GM21390 (cell line): Measurements from ENCODE around the gene GALNT17.
"Not testable (repeated sequence)": the region's sequence is repeated elsewhere in the genome, so short reads cannot be mapped to it uniquely, and the experiment has no call there.

ENCODE experiments used
- ATAC-seq: cut with Tn5 transposase; IDR thresholded peaks from one replicate; pipeline ENCODE4 v1.9.1; 2021; ENCODE audit not compliant: unreplicated experiment

GALNT17 gene

DNA sequence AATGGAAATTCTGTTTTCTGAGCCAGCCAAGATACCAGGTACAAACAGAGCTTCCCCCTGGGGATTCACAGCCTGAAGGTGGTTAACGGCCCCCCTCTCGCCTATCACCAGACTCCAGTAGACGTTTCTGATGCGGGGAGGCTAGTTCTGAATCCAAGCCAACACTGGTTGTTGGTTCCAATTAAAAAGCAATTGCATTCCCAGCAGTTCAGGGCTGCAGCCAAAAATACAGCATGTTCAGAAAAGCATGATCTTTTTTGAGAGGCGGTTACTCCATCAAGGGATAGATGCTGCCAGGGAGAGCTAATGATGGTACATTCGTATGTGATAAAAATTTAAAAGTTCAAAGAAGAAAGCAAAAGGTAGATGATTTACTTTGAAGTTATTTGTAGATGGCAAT is 481.0 kb downstream of the GALNT17 start:
- no peak for ATAC-seq

DNA sequence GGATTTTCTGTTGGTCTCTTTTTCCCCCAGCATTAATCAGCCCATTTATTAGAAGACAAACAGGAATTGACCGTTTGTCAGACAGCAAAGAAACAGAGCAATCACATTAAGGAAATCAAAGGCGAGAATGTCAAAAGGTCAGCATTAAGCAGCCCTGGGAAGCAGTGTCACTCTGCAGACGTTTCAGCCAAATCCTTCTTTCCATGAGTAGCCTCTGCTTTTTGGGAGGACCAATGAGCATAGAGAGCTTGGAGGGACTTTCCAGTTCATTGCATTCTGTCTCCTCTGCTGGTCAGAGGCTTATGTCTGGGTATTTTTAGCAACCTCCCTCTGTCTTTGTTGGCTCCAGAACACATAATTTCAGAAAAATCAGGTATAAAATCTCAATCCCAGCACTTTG is 481.4 kb downstream of the GALNT17 start:
- ATAC-seq, result no peak

DNA sequence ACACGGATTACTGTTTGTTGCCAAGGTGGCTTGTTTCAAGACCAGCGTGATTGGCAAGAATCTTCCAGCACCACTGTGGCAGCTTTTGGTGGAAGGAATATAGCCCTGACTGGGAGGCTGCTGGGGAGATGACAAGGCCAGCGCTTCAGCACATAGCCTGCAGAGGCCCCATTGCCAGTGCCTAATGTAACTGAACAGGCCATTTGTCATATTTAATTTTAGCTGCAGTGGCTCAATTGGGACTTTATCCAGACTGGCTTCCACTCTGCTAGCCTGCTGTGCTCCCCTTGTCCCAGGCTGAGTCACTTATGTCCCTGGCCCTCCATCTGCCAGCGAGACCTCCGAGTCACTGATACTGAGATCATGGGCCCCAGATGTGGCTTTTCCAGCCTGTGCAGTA is 483.1 kb downstream of the GALNT17 start:
- no peak for ATAC-seq

DNA sequence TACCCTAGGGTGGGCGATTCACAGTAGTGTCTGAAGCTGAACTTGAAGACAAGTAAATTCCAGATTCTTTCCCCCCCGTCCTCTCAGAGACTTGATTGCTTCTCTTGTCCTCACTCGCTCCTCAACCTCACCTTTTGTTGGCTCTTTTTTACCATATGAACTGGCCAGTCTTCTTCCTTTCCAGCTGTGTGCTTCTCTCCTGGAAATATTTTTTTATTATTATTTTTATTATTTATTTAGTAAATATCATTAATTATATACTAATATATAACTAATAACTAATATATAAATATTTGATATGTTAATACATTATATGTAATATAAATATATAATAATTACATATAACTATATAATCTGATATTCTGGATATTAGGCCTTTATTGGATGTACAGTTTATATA is 484.3 kb downstream of the GALNT17 start:
- ATAC-seq, result no peak

DNA sequence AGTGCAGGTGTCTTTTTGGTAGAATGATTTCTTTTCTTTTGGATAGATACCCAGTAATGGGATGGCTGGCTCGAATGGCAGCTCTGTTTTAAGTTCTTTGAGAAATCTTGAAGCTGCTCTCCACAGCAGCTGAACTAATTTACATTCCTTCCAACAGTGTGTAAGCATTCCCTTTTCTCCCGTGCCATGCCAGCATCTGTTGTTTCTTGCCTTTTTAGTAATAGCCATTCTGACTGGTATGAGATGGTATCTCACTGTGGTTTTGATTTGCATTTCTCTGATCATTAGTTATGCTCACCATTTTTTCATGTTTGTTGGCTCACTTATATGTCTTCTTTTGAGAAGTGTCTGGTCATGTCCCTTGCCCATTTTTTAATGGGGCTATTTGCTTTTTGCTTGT is 486.3 kb downstream of the GALNT17 start:
- no peak for ATAC-seq

DNA sequence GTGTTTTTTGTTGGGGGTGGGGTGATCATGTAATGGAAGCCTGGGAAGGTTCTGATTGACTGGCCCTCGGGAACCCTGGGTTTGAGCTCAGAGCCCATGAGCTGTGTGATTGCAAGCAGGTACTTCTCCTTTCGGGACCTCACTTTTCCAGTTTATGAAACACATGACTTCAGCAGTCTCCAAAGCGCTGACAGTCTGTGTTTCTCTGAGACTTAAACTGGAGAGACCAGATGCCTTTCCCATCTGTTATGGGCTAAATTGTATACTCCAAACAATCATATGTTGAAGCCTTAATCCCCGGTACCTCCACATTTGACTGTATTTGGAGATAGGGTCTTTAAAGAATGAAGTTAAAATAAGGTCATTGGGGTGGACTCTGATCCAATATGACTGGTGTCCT is 493.6 kb downstream of the GALNT17 start:
- ATAC-seq, result no peak

DNA sequence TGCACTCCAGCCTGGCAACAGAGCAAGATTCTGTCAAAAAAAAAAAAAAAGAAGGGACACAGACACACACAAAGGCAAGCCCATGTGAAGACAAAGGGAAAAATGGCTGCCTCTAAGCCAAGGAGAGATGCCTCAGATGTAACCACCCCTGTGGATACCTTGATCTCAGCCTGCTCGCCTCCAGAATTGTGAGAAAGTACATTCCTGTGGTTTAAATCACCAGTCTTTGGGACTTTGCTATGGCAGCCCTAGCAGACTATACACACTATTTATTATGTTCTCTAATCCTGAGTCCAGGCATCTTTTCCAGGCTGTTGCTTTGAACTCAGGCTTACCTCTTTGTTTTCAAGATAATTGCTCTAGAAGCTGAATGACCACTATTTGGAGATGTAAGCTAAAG is 494.3 kb downstream of the GALNT17 start:
- ATAC-seq, result no peak

DNA sequence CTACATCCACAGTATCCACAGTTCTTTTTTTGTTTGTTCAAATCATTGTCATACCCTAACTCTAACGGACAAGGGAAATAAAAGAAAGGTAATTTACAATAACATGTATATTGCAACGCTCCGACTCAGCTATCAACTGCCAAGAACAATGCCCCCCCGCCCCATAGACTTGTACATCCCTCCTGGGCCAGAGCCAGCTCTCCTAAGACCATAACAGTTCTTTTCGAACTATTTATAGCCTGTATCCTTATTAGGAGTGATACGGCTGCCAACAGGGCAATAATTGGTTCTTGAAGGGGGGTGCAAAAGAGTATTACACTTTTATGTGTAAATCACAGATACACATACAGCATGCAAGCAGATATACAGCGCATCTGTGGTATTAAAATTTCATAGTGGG is 495.7 kb downstream of the GALNT17 start:
- ATAC-seq, result no peak

DNA sequence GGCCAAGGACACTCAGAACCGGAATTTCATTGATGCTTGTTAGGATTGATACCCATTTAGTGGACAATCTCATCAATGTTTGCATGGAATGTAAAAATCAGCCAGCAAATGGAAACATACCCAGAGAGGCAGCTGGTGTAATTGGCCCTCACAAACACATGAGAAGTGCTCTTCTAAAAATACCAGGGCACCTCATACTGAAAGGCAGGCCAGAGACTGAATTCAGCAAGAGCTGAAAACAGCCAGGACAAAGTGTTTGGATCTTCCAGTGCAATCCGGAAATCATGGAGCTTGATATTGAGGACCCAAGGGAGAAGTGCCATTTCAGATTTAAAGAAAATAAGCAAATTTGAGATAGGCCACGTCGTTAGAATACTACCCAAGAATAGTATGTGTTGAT is 498.6 kb downstream of the GALNT17 start:
- ATAC-seq, result no peak

DNA sequence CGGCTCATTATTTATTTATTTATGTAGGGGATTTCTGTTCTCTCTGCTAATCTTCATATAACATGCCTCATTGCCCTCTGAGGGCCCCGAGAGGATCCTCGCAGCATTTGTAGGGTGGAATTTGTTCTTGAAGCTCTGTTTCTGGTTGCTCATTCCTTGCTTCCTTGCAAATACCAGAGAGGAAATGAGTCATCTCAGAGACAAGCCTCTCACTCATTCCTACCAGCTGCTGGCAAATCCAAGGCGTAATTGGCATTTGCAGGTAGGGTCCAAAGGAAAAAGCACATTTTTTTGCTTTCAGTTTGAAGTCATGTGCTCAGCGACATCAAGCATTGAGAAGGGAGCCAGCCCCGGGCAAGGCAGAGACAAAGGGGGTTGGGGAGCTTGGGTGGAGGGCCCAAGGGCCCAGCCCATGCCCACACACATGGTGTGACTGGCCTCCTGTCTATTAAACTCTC is 501.6 kb downstream of the GALNT17 start:
- no peak for ATAC-seq

DNA sequence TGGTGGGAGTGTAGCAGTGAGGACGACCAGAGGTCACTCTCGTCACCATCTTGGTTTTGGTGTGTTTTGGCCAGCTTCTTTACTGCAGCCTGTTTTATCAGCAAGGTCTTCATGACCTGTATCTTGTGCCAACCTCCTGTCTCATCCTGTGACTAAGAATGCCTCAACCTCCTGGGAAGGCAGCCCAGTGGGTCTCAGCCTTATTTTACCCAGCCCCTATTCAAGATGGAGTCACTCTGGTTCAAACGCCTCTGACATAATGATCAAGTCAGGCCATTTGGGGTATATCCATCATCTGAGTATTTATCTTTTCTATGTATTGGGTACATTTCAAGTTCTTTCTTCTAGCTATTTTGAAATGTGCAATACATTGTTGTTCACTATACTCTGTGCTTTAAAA is 503.9 kb downstream of the GALNT17 start:
- ATAC-seq, result not testable (repeated sequence)

DNA sequence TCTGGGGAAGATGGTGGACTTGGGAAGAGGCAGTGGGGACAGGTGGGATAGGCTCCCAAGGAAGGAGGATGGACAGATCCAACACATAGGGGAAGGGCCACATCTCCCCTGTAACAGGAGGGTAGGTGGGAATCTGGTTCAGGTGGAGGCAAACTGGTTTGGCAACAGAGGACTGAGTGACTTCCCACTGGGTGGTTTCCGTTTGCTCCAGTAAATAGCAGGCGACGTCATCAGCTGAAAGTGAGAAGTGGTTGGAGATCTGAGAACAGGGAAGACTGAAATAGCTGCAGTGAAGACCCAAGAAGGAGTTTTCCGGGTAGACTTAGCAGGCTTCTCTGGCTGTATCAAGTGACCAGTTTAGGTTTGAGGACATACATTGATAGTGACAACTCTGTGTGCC is 504.4 kb downstream of the GALNT17 start:
- no peak for ATAC-seq

DNA sequence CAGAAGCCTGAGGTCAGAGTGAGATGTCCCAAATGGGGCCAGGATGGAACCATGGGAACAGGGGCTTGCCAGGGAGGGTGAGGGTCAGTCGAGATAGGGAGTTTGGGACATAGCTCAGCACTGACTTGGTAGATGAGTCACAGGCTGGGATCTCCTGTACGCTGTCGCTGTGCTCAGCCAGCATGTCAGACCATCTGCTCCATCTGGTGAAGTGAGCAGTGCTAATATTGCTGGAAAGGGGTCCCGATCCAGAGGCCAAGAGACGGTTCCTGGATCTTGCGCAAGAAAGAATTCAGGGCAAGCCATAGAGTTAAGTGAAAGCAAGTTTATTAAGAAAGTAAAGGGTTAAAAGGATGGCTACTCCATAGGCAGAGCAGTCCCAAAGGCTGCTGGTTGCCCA is 505.6 kb downstream of the GALNT17 start:
- no peak for ATAC-seq

DNA sequence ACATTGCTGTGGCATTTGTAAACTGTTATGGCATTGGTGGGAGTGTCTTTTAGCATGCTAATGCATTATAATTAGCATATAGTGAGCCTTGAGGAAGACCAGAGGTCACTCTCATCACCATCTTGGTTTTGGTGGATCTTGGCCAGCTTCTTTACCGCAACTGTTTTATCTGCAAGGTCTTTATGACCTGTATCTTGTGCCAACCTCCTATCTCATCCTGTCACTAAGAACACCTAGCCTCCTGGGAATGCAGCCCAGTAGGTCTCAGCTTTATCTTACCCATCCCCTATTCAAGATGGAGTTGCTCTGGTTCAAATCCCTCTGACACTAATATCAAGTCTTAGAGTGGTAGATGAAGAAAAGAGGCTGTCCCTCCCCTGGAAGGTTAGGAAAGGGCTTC is 506.2 kb downstream of the GALNT17 start:
- ATAC-seq, result no peak

DNA sequence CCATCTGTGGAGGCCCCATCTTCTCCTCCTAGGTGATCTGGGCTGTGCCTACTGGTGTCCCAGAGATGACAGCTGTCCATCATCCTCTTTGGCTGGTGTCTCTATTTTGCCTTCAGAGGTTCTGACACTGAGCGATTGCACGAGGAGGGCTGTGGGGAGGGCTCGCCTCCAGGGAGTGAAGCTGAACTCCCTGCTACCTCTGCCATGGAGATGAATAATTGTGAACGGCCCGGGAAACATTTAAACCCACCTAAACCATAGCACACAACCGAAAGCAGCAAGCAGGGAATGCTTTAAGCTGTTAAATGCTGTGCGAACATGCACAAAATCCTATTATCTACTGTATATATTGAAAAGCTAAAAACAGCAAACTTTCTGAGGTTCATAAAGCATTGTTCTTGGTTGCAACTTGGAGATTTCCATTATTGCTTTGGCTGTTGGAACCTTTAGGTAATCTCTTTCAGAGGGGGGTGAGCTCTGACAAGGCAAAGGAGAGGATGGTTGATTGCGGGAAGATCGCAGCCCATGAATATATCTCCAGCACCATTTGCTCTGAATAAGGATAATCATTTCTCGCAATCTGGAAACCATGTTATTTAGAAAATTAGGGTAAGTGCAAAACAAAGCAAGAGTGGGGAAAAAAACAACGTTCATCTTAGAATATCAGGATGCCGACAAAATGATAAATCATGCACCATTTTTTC is 507.6 kb downstream of the GALNT17 start:
- ATAC-seq, result no peak

DNA sequence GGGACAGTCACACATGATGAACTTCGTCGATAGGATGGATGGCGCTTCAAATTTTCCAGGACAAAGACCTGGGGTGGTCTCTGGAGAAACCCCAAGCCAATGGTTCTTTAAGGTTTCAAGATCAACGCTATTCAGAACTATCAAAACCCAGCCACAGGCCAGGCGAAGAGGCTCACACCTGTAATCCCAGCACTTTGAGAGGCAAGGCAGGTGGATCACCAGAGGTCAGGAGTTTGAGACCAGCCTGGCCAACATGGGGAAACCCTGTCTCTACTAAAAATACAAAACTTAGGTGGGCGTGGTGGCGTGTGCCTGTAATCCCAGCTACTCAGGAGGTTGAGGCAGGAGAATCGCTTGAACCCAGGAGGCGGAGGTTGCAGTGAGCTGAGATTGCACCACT is 511.1 kb downstream of the GALNT17 start:
- not testable (repeated sequence) for ATAC-seq

DNA sequence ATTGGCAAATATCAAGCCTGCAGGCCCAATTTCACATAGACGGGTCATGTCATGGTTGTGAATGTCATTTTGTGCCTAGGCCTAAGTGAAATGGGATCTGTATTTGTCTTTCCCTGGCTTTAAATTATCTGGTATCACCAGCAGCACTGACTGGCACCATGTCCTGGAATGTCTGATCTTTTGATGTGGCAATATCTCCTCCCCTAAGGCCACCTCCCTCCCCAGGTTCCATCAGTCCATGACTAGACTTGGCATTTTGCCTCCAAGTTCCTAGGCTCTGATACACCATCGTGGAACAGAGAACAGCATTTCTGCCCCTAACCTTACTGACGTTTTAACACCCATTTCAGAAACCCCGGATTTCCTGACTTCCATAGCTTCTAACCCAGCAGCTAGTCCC is 513.9 kb downstream of the GALNT17 start:
- ATAC-seq, result no peak

DNA sequence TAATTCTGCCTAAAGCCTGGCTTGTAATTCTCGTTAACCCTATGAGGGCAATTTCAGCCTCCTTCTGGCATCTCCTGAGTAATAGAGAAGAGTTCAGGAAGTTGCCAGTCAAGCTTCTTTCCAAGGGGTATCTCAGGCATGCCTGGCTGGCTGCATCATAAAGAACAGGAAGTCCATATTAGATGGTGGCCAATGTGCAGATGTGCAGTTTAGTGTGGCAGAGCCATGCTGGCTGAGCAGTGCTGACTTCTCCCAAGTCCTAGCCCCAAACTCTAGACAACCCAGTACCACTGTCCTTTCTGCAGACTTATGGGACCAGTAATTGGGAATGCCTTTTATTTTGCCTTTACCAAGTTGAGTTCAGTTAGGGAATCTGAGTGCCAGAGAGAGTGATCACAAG is 517.9 kb downstream of the GALNT17 start:
- ATAC-seq, result no peak

DNA sequence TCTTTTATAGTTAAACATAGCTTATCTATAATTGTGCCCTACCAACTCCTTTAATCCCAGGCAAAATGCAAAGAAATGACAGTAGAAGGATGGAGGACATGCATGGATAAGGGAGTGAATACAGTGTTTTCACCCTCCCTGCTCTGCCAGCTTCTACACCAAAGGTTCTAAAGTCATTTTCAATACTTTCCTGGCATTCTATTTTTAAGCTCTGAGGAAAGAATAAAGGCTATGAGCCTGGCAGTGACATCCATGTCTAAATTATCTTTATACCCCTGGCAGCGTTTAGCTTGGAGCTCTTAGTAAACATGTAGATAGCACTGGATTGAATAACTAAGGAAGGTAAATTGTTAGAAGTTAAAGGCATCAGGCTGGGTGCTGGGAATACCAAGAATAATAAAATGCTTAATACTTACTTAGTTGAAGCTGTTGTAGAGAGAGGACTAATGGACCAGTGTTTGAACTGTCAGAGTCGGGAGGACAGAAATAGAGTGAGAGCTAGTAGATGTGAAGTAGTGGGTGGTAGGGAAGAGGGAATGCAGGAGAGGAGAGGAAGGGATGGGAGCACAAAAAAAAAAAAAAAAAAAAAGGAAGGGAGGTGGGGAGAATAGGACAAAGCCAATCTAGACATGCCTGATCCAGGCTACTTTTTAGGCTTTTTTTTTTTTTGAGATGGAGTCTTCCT is 518.9 kb downstream of the GALNT17 start:
- ATAC-seq, result no peak

DNA sequence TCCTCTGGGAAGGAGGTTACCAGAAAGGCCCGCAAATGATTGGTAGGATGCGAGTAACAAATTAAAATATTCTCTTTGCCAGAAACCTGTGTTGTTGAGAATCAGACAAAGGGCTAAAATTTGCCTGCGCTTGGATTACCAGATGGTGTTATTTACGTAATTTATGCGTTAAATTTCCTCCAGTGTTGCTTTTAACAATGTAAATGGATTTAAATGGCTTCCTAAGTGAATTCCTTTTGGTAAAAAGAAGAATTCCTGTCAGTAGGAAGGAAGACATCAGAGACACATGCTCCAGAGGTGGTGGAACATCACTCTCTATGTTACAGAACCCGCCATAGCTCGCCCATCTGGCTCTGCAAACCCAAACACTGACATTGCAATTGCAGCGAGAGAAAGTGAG is 520.6 kb downstream of the GALNT17 start:
- no peak for ATAC-seq

DNA sequence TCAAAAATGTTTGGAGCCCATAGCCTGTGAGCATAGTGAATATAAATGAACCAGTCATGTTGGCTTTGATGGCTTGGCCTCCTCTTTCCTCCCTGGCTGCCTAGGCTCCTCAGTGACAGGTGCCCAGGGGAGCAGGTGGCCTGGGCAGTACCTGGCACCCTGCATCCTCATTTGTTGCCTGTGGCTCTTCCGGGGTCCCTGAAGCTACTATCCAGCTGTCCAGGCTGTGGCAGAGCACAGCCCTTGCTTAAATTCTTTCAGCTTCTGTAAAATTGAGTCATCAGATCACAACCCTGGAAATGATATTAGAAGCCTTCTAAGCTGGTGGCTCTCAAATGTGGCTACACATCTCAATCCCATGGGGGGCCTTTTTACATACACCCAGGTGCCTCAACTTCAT is 525.4 kb downstream of the GALNT17 start:
- no peak for ATAC-seq

DNA sequence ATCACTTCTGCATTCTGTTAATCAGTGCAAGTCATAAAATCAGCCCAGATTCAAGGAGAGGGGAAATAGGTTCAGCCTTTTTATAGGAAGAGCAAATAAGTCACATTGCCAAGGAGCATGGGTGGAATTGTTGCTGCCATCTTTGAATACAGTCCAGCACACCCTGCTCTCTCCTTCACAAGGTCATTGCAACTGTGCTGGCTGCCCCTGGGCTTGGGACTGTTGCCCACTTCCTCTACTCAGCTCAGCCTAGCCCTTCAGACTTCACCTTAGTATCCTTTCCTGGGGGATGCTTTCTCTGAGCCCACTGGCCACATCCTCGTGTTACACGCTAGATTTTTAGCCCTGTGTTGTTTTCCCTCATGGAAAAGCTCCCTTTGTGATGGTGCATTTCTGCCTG is 527.7 kb downstream of the GALNT17 start:
- no peak for ATAC-seq

DNA sequence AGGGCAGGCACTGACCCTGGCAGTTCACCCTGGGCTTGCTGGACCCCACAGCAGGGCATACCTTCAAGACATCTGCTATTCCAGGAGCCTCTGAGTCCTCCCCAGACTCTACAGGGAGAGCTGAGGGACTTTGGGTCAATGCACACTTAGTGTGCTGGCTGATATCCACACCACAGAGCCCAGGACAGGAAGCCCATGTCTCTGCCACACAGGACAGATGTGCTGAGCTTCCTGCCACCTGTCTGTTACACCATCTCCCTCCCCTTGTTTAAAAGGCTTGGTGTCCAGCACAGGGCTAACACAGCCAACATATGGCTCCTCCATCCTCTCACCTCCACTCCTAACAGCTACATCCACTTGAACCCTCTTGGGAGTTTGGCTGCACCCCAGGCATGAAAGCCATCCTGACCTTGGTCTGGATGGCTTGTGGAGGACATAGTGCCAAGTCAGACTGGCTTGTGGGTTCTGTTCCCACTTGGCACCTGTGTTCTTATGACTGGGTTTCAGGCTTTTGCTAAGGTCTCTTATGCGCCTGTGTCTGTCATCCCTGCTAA is 529.8 kb downstream of the GALNT17 start:
- ATAC-seq, result no peak
